ENCODE data around the gene ZNF407.

The ZNF407 gene

DNA sequence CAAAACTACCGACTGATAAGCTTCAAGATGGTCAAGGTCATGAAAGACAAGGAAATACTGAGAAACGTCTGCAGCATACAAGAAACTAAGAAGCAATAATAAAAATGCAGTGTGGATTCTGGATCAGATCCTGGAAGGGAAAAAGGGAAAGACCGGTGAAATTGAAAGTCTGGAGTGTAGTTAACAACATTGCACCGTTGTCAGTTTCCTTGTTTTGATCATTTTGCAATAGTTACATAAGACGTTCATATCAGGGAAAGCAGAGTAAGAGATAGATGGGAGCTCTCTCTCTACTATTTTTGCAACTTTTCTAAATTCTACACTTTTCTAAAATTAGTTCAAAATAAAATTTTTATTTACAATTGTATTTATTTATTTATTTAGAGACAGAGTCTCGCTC is 15.0 kb upstream of the ZNF407 start:
- Histone ChIP-seq H3K4me3 (ENCODE audit: control insufficient read depth in 1 of 7, extremely low read depth in 1 of 7, insufficient read depth in 4 of 7, low read depth in 2 of 7, low read length in 6 of 7) (no peak overlapping the region), H3K27ac (ENCODE audit: insufficient read depth in 1 of 2, low read depth in 1 of 2, low read length in 2 of 2, poor library complexity in 1 of 2, severe bottlenecking in 2 of 2) (no peak overlapping the region), H3K36me3 (ENCODE audit: control insufficient read depth in 4 of 4, insufficient read depth in 4 of 4, low read length in 3 of 4) (no peaks in the 10 kb centered on the region), H3K4me1 (ENCODE audit: control extremely low read depth in 1 of 4, control insufficient read depth in 4 of 4, insufficient read depth in 4 of 4, low read length in 3 of 4) (no peaks in the 10 kb centered on the region), H3K9me3 (ENCODE audit: control extremely low read depth in 1 of 5, control insufficient read depth in 4 of 5, insufficient read depth in 2 of 5, low read depth in 1 of 5, low read length in 4 of 5) (no peaks in the 10 kb centered on the region), H3K27me3 (replicated peaks in 2 of 5; ENCODE audit: control insufficient read depth in 4 of 5, insufficient read depth in 5 of 5, low read length in 4 of 5) (peaks cover 0 to 5% (median 0%) of the 10 kb centered on the region in 5 experiments)
- ChIA-PET CTCF (interaction anchor here (0.9 to 2.0 kb wide), 2 partner anchors 14 kb away, joined by 3 to 6 read pairs; no protein-coding TSS in a partner anchor), POLR2A (no interaction called here)
- DNase-seq, result no peak
- WGBS (ENCODE audit: insufficient coverage), result 92% methylated on average over 3 of the region's 6 CpGs

DNA sequence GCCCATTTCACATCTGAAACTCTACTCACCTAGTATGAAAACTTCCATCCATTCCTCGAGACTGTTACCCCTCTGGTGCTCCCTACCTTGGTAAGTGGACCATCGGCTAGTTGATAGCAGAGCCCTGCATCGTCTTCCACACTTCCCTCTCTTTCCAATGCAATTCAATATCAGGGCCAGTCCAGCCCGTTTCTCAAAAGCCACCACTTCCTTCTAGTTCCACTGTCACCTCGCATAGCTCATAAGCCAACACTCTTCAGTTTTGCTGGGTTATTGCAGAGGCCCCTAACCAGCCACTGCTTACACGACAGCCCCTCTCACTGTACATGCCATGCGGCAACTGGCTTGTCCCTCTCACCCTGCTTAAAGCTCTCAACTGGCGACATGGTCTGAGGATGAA is 10.2 kb upstream of the ZNF407 start:
- no peaks in the 10 kb centered on the region for H3K4me1 ChIP-seq (ENCODE audit: control extremely low read depth in 1 of 4, control insufficient read depth in 4 of 4, insufficient read depth in 4 of 4, low read length in 3 of 4)
- ChIA-PET POLR2A (no interaction called here), CTCF (interaction anchor here (1.0 to 1.1 kb wide), 2 partner anchors 19 to 36 kb away, joined by 3 to 5 read pairs; no protein-coding TSS in a partner anchor)
- WGBS (ENCODE audit: insufficient coverage), result 63% methylated on average over 8 of the region's 8 CpGs
- no peak for DNase-seq
- H3K4me3 ChIP-seq (ENCODE audit: control insufficient read depth in 1 of 7, extremely low read depth in 1 of 7, insufficient read depth in 4 of 7, low read depth in 2 of 7, low read length in 6 of 7), result no peak overlapping the region
- no peaks in the 10 kb centered on the region for H3K9me3 ChIP-seq (ENCODE audit: control extremely low read depth in 1 of 5, control insufficient read depth in 4 of 5, insufficient read depth in 2 of 5, low read depth in 1 of 5, low read length in 4 of 5)
- H3K36me3 ChIP-seq (ENCODE audit: control insufficient read depth in 4 of 4, insufficient read depth in 4 of 4, low read length in 3 of 4), result no peaks in the 10 kb centered on the region
- peaks cover 0 to 5% (median 0%) of the 10 kb centered on the region in 5 experiments for H3K27me3 ChIP-seq (replicated peaks in 2 of 5; ENCODE audit: control insufficient read depth in 4 of 5, insufficient read depth in 5 of 5, low read length in 4 of 5)
- no peak overlapping the region for H3K27ac ChIP-seq (ENCODE audit: insufficient read depth in 1 of 2, low read depth in 1 of 2, low read length in 2 of 2, poor library complexity in 1 of 2, severe bottlenecking in 2 of 2)

DNA sequence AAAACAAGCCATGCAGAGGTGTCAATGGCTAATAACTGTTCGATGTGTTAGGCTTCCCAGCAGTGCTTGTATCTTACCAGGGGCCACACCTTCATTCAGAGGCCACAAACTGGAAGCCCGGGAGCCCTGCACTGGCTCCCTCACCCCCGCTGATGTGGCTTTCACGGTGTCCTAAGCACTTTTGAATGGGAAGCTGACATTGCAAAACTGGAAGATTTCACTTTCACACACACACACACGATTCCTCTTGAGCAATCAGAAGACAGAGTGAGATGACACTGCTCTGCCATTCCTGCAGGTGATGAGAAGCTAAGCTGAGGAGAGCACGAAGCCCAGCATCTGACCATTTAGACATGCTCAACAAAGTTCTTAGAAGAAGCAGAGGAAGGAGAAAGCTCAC is 8.6 kb upstream of the ZNF407 start:
- POLR2A ChIA-PET, result no interaction called here
- no peaks in the 10 kb centered on the region for H3K27me3 ChIP-seq (replicated peaks in 2 of 5; ENCODE audit: control insufficient read depth in 4 of 5, insufficient read depth in 5 of 5, low read length in 4 of 5)
- peaks cover 0 to 8% (median 2%) of the 10 kb centered on the region in 4 experiments for H3K36me3 ChIP-seq (ENCODE audit: control insufficient read depth in 4 of 4, insufficient read depth in 4 of 4, low read length in 3 of 4)
- peak in 1 of 3 donors; percentile 13 for DNase-seq
- H3K4me1 ChIP-seq (ENCODE audit: control extremely low read depth in 1 of 4, control insufficient read depth in 4 of 4, insufficient read depth in 4 of 4, low read length in 3 of 4), result no peaks in the 10 kb centered on the region
- 71% methylated on average over 6 of the region's 6 CpGs for WGBS (ENCODE audit: insufficient coverage)
- H3K27ac ChIP-seq (ENCODE audit: insufficient read depth in 1 of 2, low read depth in 1 of 2, low read length in 2 of 2, poor library complexity in 1 of 2, severe bottlenecking in 2 of 2), result no peak overlapping the region
- H3K9me3 ChIP-seq (ENCODE audit: control extremely low read depth in 1 of 5, control insufficient read depth in 4 of 5, insufficient read depth in 2 of 5, low read depth in 1 of 5, low read length in 4 of 5), result no peaks in the 10 kb centered on the region
- no peak overlapping the region for H3K4me3 ChIP-seq (ENCODE audit: control insufficient read depth in 1 of 7, extremely low read depth in 1 of 7, insufficient read depth in 4 of 7, low read depth in 2 of 7, low read length in 6 of 7)
- CTCF ChIA-PET, result no interaction called here

DNA sequence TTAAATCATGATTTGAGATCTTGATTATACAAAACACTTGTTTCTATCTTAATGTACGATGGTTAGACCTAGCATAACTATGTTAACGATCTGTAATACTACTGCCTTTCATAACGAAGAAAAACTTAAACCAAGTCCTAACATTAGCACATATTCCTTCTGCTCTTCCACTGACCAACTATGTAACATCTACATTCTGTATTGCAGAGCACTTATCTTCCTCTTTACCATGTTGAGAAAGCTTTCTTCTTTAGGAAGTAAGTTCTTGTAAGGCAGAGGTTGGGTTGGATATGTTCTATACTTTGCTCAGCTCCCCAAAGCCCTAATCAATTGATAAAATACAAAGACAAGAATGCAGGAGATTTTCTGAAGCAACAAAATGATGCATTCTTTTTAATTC is 7.9 kb upstream of the ZNF407 start:
- H3K4me1 ChIP-seq (ENCODE audit: control extremely low read depth in 1 of 4, control insufficient read depth in 4 of 4, insufficient read depth in 4 of 4, low read length in 3 of 4), result peaks cover 0 to 2% (median under 1%) of the 10 kb centered on the region in 4 experiments
- no peak overlapping the region for H3K4me3 ChIP-seq (ENCODE audit: control insufficient read depth in 1 of 7, extremely low read depth in 1 of 7, insufficient read depth in 4 of 7, low read depth in 2 of 7, low read length in 6 of 7)
- CTCF ChIA-PET, result no interaction called here
- peaks cover 2 to 8% (median 4%) of the 10 kb centered on the region in 4 experiments for H3K36me3 ChIP-seq (ENCODE audit: control insufficient read depth in 4 of 4, insufficient read depth in 4 of 4, low read length in 3 of 4)
- no peak overlapping the region for H3K27ac ChIP-seq (ENCODE audit: insufficient read depth in 1 of 2, low read depth in 1 of 2, low read length in 2 of 2, poor library complexity in 1 of 2, severe bottlenecking in 2 of 2)
- POLR2A ChIA-PET, result no interaction called here
- DNase-seq, result no peak
- WGBS (ENCODE audit: insufficient coverage), result no CpG with 5 or more reads among the region's 3 CpGs
- no peaks in the 10 kb centered on the region for H3K27me3 ChIP-seq (replicated peaks in 2 of 5; ENCODE audit: control insufficient read depth in 4 of 5, insufficient read depth in 5 of 5, low read length in 4 of 5)
- no peaks in the 10 kb centered on the region for H3K9me3 ChIP-seq (ENCODE audit: control extremely low read depth in 1 of 5, control insufficient read depth in 4 of 5, insufficient read depth in 2 of 5, low read depth in 1 of 5, low read length in 4 of 5)

DNA sequence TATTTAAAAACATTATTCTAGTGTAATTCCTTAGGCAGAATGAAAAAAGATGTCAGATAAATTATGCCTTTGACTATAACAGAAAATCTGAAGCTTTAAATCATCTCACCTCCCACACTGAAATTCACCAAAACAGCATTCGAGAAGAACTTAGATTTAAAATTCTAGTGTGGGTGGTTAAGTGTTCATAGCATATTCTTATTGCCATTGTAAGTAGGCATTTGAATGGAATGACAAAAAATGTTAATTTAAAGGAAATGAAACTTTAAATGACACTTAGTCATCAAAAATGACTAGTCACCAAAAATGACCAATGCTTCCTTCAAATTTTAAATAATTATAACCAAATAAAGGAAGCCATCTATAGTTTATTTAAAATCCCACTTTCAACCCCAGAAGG is 7.0 kb upstream of the ZNF407 start:
- POLR2A ChIA-PET, result no interaction called here
- Histone ChIP-seq H3K27me3 (replicated peaks in 2 of 5; ENCODE audit: control insufficient read depth in 4 of 5, insufficient read depth in 5 of 5, low read length in 4 of 5) (no peaks in the 10 kb centered on the region), H3K4me3 (ENCODE audit: control insufficient read depth in 1 of 7, extremely low read depth in 1 of 7, insufficient read depth in 4 of 7, low read depth in 2 of 7, low read length in 6 of 7) (no peak overlapping the region), H3K4me1 (ENCODE audit: control extremely low read depth in 1 of 4, control insufficient read depth in 4 of 4, insufficient read depth in 4 of 4, low read length in 3 of 4) (peaks cover 0 to 10% (median 8%) of the 10 kb centered on the region in 4 experiments), H3K36me3 (ENCODE audit: control insufficient read depth in 4 of 4, insufficient read depth in 4 of 4, low read length in 3 of 4) (peaks cover 2 to 8% (median 5%) of the 10 kb centered on the region in 4 experiments), H3K27ac (ENCODE audit: insufficient read depth in 1 of 2, low read depth in 1 of 2, low read length in 2 of 2, poor library complexity in 1 of 2, severe bottlenecking in 2 of 2) (no peak overlapping the region), H3K9me3 (ENCODE audit: control extremely low read depth in 1 of 5, control insufficient read depth in 4 of 5, insufficient read depth in 2 of 5, low read depth in 1 of 5, low read length in 4 of 5) (no peaks in the 10 kb centered on the region)
- CTCF ChIA-PET, result interaction anchor here (0.9 to 1.1 kb wide), 2 partner anchors 10 to 39 kb away, joined by 3 to 5 read pairs; no protein-coding TSS in a partner anchor
- DNase-seq, result no peak
- no CpG with 5 or more reads among the region's 1 CpG for WGBS (ENCODE audit: insufficient coverage)

DNA sequence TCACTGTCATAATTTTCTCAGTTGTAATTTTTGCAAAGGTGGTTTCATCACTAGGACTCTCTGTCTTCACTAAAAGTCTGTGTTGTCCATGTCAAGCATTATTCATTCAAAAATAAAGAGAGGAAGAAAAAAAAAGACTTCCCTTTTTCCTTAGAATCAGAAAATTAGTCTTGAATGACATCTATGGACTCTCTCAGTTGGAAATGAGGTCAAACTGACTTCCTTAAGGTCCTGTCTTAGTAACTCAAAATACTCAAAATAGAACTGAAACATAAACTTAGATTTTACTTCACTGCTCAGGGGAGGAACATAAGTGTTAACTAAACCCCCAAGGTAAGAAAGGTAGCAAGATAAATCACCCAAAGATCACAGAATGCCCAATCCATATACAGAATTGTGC is 2.2 kb upstream of the ZNF407 start:
- peak overlapping the region in 5 of 7 experiments; percentile 2 to 97 (median 89) for H3K4me3 ChIP-seq (ENCODE audit: control insufficient read depth in 1 of 7, extremely low read depth in 1 of 7, insufficient read depth in 4 of 7, low read depth in 2 of 7, low read length in 6 of 7)
- ChIA-PET CTCF (interaction anchor here (1.7 kb wide), 1 partner anchor 27 kb away, joined by 5 read pairs; no protein-coding TSS in a partner anchor), POLR2A (no interaction called here)

DNA sequence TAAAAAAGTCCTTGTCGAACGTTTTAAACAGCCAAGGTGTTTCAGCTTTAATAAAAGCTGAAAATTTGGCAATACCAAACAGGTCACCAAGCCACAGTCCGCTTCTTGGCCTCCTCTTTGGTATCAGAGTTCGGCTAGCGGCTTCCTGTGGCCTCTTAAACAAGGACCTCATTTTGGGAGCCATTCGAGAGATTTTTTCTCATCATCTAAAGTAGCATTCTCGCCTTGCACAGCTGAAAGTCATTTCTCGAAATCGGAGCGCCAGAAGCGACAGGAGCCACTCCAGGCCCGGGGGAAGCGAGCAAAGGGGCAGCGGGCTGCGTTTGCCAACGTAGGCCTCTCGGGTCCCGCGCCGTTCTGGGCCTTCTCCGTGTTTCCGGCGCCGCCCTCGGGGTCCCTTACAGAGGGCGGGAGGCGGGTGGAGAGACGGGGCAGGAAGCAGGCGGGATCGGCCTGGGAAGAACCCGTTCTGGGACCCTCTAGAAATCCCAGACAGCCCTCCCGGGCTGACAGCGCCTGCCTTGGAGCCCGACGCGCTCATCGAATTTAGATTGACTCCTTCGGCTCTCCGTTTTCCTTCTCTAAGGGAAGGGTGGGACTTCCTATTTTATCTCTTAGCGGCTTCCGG is 522 bp upstream of the ZNF407 start:
- no peak for DNase-seq
- CTCF ChIA-PET, result interaction anchor here (1.0 to 1.7 kb wide), 3 partner anchors 15 to 31 kb away, joined by 3 to 5 read pairs (median 4); no protein-coding TSS in a partner anchor
- Histone ChIP-seq H3K9me3 (ENCODE audit: control extremely low read depth in 1 of 5, control insufficient read depth in 4 of 5, insufficient read depth in 2 of 5, low read depth in 1 of 5, low read length in 4 of 5) (no peaks in the 10 kb centered on the region), H3K27ac (ENCODE audit: insufficient read depth in 1 of 2, low read depth in 1 of 2, low read length in 2 of 2, poor library complexity in 1 of 2, severe bottlenecking in 2 of 2) (peak overlapping the region; percentile 94 to 98), H3K27me3 (replicated peaks in 2 of 5; ENCODE audit: control insufficient read depth in 4 of 5, insufficient read depth in 5 of 5, low read length in 4 of 5) (no peaks in the 10 kb centered on the region), H3K36me3 (ENCODE audit: control insufficient read depth in 4 of 4, insufficient read depth in 4 of 4, low read length in 3 of 4) (peaks cover 2 to 8% (median 5%) of the 10 kb centered on the region in 4 experiments), H3K4me1 (ENCODE audit: control extremely low read depth in 1 of 4, control insufficient read depth in 4 of 4, insufficient read depth in 4 of 4, low read length in 3 of 4) (peaks cover 18 to 32% (median 24%) of the 10 kb centered on the region in 4 experiments), H3K4me3 (ENCODE audit: control insufficient read depth in 1 of 7, extremely low read depth in 1 of 7, insufficient read depth in 4 of 7, low read depth in 2 of 7, low read length in 6 of 7) (peak overlapping the region; percentile 89 to 99 (median 96))
- POLR2A ChIA-PET, result interaction anchor here (0.7 kb wide), 1 partner anchor 1810 kb away, joined by 3 read pairs; no protein-coding TSS in a partner anchor
- 0% methylated on average over 33 of the region's 41 CpGs for WGBS (ENCODE audit: insufficient coverage)

More for the DNA sequence above, 2.2 kb upstream of the ZNF407 start:
- Histone ChIP-seq H3K27ac (ENCODE audit: insufficient read depth in 1 of 2, low read depth in 1 of 2, low read length in 2 of 2, poor library complexity in 1 of 2, severe bottlenecking in 2 of 2) (peak overlapping the region in 1 of 2 experiments; percentile 98), H3K36me3 (ENCODE audit: control insufficient read depth in 4 of 4, insufficient read depth in 4 of 4, low read length in 3 of 4) (peaks cover 2 to 8% (median 5%) of the 10 kb centered on the region in 4 experiments), H3K4me1 (ENCODE audit: control extremely low read depth in 1 of 4, control insufficient read depth in 4 of 4, insufficient read depth in 4 of 4, low read length in 3 of 4) (peaks cover 18 to 32% (median 24%) of the 10 kb centered on the region in 4 experiments), H3K9me3 (ENCODE audit: control extremely low read depth in 1 of 5, control insufficient read depth in 4 of 5, insufficient read depth in 2 of 5, low read depth in 1 of 5, low read length in 4 of 5) (no peaks in the 10 kb centered on the region), H3K27me3 (replicated peaks in 2 of 5; ENCODE audit: control insufficient read depth in 4 of 5, insufficient read depth in 5 of 5, low read length in 4 of 5) (no peaks in the 10 kb centered on the region)
- peak in 1 of 3 donors; percentile 11 for DNase-seq
